GM12874 (cell line): ENCODE measurements around the gene TRIM17.

Experiments used
- CTCF ChIP-seq: IDR thresholded peaks from 2 replicates; pipeline ENCODE4 v1.5.1; 2011; ENCODE audit warnings: low read depth, mild to moderate bottlenecking, control low read depth, low read length, moderate library complexity; ENCODE audit not compliant: insufficient read depth

The TRIM17 gene

GRCh38 chr1:228391411-228392020 lies 25.1 kb downstream of the TRIM17 start:
- TF ChIP-seq CTCF: no peak

- TF ChIP-seq CTCF: no peak
Observed at GRCh38 chr1:228390649-228391048, 26.0 kb downstream of the TRIM17 start.

GRCh38 chr1:228387321-228387720 lies 29.3 kb downstream of the TRIM17 start:
- TF ChIP-seq CTCF: no peak

GRCh38 chr1:228385232-228385631 lies 31.4 kb downstream of the TRIM17 start:
- no peak for TF ChIP-seq CTCF

- no peak for TF ChIP-seq CTCF
Observed at GRCh38 chr1:228383773-228384172, 32.9 kb downstream of the TRIM17 start.

- no peak for TF ChIP-seq CTCF
Observed at GRCh38 chr1:228381356-228381755, 35.3 kb downstream of the TRIM17 start.

GRCh38 chr1:228379666-228380065 lies 37.0 kb downstream of the TRIM17 start:
- no peak for TF ChIP-seq CTCF

GRCh38 chr1:228378873-228379460 lies 37.7 kb downstream of the TRIM17 start:
- TF ChIP-seq CTCF: no peak
